Measurements from ENCODE around the gene SRP14. TPM values are rescaled to one million over a fixed set of nuclear protein-coding genes. Genes with fewer than 3 reads are reported as not detected.
"Not testable (repeated sequence)": the region's sequence is repeated elsewhere in the genome, so short reads cannot be mapped to it uniquely, and the experiment has no call there.

The SRP14 gene, protein sequence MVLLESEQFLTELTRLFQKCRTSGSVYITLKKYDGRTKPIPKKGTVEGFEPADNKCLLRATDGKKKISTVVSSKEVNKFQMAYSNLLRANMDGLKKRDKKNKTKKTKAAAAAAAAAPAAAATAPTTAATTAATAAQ
- 256 and 265 TPM in 2 replicates for polyA plus RNA-seq (2014; cell fraction: cytosol; rRNA removed)
- 209 and 319 TPM in 2 replicates for polyA plus RNA-seq (2014; cell fraction: nucleus; rRNA removed)

GRCh38 chr15:40038638-40039543 is at the start of gene SRP14:
Gene SRP14 (minus strand): TSS chr15:40039181. CDS start chr15:40039116, 65 bp downstream.
- peak; percentile 96 for DNase-seq (ENCODE audit: low spot score)

GRCh38 chr15:40087991-40088928 is 49.3 kb upstream of the SRP14 start:
- DNase-seq (ENCODE audit: low spot score): peak; percentile 57

- no peak for DNase-seq (ENCODE audit: low spot score)
These were observed 48.3 kb upstream of the SRP14 start for GRCh38 chr15:40087068-40087810.

DNA sequence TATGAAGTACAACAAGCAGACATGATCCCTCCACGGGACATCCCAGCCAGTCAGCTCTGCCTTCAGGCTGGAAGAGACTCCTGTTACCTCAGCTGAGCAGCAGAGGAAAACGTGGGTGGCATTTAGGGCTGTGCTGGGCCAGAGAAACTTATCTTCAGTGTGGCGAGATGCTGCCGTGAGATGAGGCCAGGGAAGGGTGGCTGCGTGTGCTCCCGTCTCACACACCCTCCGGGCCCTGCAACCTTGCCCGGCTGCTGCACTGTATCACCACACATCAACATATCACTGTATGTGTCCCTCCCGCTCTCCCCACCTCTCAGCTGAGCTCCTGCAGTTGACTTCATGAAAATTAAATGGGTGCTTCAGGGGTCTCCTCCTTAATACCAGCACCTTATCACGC is 46.3 kb upstream of the SRP14 start:
- DNase-seq (ENCODE audit: low spot score): no peak

DNA sequence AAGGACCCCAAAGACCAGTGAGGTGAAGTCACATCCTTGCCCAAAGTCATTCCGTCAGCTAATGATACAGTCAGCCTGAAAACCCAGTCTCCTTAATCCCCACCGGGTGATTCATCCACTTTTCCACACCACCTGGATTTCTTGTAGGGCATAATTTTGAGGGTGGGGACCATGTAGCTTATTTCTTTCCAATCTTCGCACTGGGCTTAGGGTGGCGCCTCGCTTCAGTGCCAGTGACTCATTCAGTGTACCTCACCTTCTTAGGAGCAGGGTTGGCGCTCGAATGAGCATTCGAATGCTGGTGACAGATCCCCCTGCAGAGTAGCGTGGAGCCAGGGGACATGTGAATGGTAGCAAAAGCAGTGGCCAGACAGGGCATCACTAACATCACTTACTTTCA is 45.7 kb upstream of the SRP14 start:
- DNase-seq (ENCODE audit: low spot score): no peak

DNA sequence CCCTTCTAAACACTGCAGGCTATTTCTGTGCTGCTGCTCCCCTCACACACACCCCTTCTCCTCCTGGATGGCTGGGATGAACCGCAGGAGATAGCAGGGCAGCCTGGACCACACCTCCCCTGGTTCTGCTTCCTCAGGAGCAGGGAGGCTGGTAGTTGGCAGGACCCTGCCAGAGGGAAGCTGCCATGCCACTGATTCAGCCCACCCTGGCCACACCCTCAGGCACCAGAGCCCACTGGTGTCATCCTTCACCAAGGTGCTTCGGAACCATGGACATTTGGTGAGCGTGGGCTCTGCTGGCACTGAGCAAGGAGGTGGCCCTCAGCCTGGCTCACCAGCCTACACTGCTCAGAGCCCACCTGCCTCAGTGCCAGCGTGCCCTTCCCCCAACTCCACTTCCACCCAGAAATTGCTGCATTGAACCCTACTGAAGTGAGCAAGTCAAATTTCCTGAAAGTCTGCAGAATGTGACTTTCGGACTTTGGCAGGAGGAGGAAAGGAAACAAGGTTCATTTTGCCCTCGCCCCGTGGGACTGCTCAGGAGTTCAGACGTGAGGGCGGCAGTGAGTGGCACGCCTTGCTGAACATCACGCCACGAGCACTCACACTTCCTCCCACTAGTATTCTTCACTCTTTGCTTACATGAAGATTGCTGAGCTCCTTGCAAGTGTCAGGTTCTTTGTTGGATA is 43.4 kb upstream of the SRP14 start:
- DNase-seq (ENCODE audit: low spot score): no peak

- DNase-seq (ENCODE audit: low spot score): peak; percentile 60
These were observed 42.8 kb upstream of the SRP14 start for GRCh38 chr15:40081691-40082194.

DNA sequence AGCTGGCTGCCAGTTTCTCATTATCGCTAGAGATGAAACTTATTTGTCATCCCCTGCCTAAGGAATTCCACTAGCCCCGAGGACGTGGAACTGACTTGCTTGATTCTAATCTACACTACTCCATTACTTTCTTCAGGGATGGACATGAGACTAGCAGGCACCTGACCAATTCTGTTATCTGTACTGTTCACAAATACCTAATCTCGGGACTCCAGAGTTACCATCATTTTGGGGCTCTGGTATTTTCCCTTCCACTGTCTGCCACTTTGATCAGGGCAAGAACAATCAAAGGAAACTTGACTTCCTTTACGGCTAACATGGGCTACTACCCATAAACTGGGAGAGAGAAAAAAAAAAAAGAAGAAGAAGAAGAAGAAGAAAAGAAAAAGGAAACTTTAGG is 41.9 kb upstream of the SRP14 start:
- DNase-seq (ENCODE audit: low spot score): no peak

DNA sequence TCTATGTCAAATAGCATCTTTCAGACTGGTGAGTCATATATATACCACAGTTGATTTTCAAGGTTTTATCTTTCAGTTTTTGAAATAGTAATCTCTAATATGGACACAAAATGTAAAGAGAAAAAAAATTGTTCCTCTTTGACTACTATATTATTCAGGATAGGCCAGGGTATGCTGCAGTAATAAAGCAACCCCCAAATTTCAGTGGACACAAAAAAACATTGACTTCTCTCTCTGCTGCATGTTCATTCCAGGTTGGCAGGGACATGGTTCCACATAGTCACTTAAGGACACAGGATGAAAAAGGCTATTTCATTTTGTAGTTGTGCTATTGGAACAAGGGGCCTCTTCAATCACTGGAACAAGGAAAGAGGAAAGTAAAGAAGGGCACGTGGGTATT is 41.1 kb upstream of the SRP14 start:
- no peak for DNase-seq (ENCODE audit: low spot score)

GRCh38 chr15:40079456-40079855 is 40.5 kb upstream of the SRP14 start:
- no peak for DNase-seq (ENCODE audit: low spot score)

DNA sequence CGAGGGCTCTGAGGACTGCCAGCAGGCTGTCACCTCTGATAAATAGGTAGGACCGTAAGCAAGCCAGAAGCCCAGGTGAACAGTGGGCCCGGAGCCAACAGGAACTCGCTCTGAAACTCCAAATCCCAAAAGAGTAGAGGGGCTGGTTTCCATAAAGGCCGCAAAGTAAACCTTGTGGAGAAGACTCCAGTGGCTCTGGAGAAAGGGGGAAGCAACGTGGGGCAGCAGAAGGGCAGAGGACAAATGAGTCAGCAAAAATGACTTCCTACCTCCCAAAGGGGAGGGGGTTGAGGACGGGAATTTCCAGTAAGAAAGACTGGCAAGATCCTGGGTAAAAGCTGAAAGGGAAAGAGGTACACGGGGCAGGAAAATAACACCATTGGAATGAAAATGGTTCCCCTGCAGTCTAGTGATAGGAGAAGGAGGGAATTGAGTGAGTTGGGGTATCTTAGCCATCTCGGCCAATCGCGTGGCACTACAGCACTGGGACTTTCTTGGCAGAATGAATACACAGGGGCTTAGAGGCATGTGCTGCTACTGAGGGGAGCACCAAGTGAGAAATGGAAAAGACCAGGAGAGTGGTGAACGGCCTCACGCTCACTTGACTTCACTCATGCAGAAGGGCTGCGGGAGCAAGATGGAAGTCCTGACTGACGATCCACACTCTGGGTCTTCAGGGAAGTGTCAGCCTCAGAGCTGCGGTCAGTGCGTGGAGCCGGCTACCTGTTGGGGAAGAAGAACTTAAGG is 36.5 kb upstream of the SRP14 start:
- no peak for DNase-seq (ENCODE audit: low spot score)

- DNase-seq (ENCODE audit: low spot score): not testable (repeated sequence)
These were observed 35.7 kb upstream of the SRP14 start for GRCh38 chr15:40074656-40075055.

DNA sequence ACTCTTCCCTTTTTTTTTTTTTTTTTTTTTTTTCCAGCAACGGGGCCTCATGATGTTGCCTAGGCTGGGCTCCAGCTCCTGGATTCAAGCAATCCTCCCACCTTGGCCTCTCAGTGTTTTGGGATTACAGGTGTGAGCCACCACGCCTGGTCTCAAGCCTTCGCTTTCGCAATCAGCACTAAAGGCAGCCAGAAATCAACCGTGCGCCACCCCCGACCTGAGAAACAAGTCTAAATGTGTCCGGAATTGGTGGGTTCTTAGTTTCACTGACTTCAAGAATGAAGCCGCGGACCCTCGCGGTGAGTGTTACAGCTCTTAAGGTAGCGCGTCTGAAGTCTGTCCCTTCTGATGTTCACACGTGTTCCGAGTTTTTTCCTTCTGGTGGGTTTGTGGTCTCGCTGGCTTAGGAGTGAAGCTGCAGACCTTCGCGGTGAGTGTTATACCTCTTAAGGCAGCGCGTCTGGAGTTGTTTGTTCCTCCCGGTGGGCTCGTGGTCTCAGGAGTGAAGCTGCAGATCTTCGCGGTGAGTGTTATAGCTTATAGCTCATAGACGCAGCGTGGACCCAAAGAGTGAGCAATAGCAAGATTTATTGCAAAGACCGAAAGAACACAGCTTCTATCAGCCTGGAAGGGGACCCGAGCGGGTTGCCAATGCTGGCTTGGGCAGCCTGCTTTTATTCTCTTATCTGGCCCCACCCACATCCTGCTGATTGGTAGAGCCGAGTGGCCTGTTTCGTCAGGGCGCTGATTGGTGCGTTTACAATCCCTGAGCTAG is 34.9 kb upstream of the SRP14 start:
- not testable (repeated sequence) for DNase-seq (ENCODE audit: low spot score)

GRCh38 chr15:40072216-40072990 is 33.4 kb upstream of the SRP14 start:
- DNase-seq (ENCODE audit: low spot score): no peak

- no peak for DNase-seq (ENCODE audit: low spot score)
These were observed 31.7 kb upstream of the SRP14 start for GRCh38 chr15:40070608-40071218.

GRCh38 chr15:40070166-40070557 is 31.2 kb upstream of the SRP14 start:
- no peak for DNase-seq (ENCODE audit: low spot score)
